IMR-90 (cell line): ENCODE results near the gene TBXAS1. TPM values are rescaled to one million over a fixed set of nuclear protein-coding genes. Genes with fewer than 3 reads are reported as not detected.

ENCODE experiments used
- ATAC-seq: fragments of 200-7000 bp; cut with Tn5 transposase; 2 replicates; pipeline ENCODE4 v1.9.1; 2020; ENCODE audit warnings: low read depth, mild to moderate bottlenecking, moderate library complexity
- BruUV-seq: library from RNA; stranded (reverse); fragments of 400-500 nt; replicated peaks from 2 replicates; lab custom pipeline; 2021; lab: Mats Ljungman, UMichigan
- CTCF ChIA-PET: fragments of 300-600 bp; formaldehyde crosslinking; extraction: SDS; loops from one replicate; lab custom pipeline; 2021; ENCODE audit warnings: antibody characterized with exemption; lab: Yijun Ruan, JAX
- POLR2A ChIA-PET: fragments of 300-600 bp; sonication (Branson Sonifier 250); formaldehyde crosslinking; loops from one replicate; lab custom pipeline; 2022; ENCODE audit warnings: antibody characterized with exemption; ENCODE audit not compliant: unreplicated experiment; lab: Charles Lee
- DNase-seq: peaks from one replicate; pipeline ENCODE4 v3.0.0; 2013
- H2AFZ ChIP-seq: replicated peaks from 2 replicates; pipeline ENCODE3; 2013; ENCODE audit warnings: low read length, mild to moderate bottlenecking; ENCODE audit not compliant: poor library complexity
- H2AK5ac ChIP-seq: 2 replicates; pipeline ENCODE4 v1.6.1; 2013; ENCODE audit warnings: low read depth, low read length, inconsistent platforms
- H2AK9ac ChIP-seq: replicated peaks from 2 replicates; pipeline ENCODE3; 2013; ENCODE audit warnings: mild to moderate bottlenecking, low read depth, low read length, moderate library complexity; ENCODE audit not compliant: poor library complexity
- H2BK120ac ChIP-seq: 2 replicates; pipeline ENCODE4 v1.6.1; 2013; ENCODE audit warnings: low read depth, low read length, inconsistent platforms
- H2BK15ac ChIP-seq: 3 replicates; pipeline ENCODE4 v1.6.1; 2013; ENCODE audit warnings: low read depth, low read length, inconsistent platforms
- H2BK20ac ChIP-seq: 2 replicates; pipeline ENCODE4 v1.6.1; 2013; ENCODE audit warnings: low read depth, mild to moderate bottlenecking, inconsistent platforms, low read length, moderate library complexity
- H2BK5ac ChIP-seq: 2 replicates; pipeline ENCODE4 v1.6.1; 2013; ENCODE audit warnings: mild to moderate bottlenecking, low read depth, low read length, inconsistent platforms; ENCODE audit not compliant: poor library complexity, severe bottlenecking
- H3K14ac ChIP-seq: replicated peaks from 2 replicates; pipeline ENCODE4 v1.6.1; 2013; ENCODE audit warnings: low read depth, low read length, inconsistent platforms
- H3K18ac ChIP-seq: 2 replicates; pipeline ENCODE4 v1.6.1; 2013; ENCODE audit warnings: low read depth, low read length, control low read depth
- H3K23ac ChIP-seq: 2 replicates; pipeline ENCODE4 v1.6.1; 2013; ENCODE audit warnings: low read depth, low read length, inconsistent platforms
- H3K27ac ChIP-seq: 2 replicates; pipeline ENCODE4 v1.5.1; 2013; ENCODE audit warnings: mild to moderate bottlenecking, control low read depth, low read length; ENCODE audit not compliant: insufficient read depth
- H3K27me3 ChIP-seq: 2 replicates; pipeline ENCODE4 v1.6.1; 2013; ENCODE audit warnings: low read length; ENCODE audit not compliant: control insufficient read depth, insufficient read depth
- H3K36me3 ChIP-seq: 2 replicates; pipeline ENCODE4 v1.6.1; 2013; ENCODE audit warnings: low read length, mixed read lengths; ENCODE audit not compliant: control insufficient read depth, insufficient read depth
- H3K4ac ChIP-seq: 2 replicates; pipeline ENCODE4 v1.6.1; 2013; ENCODE audit warnings: low read depth, low read length, inconsistent platforms
- H3K4me1 ChIP-seq: 2 replicates; pipeline ENCODE4 v1.6.1; 2013; ENCODE audit warnings: low read length, mixed read lengths; ENCODE audit not compliant: control insufficient read depth, insufficient read depth
- H3K4me2 ChIP-seq: 2 replicates; pipeline ENCODE4 v1.6.1; 2013; ENCODE audit warnings: low read depth, mild to moderate bottlenecking, control low read depth, low read length, moderate library complexity
- H3K4me3 ChIP-seq: 2 replicates; pipeline ENCODE4 v1.5.1; 2013; ENCODE audit warnings: low read depth, mild to moderate bottlenecking, control low read depth, low read length, moderate library complexity; ENCODE audit not compliant: insufficient read depth
- H3K56ac ChIP-seq: 2 replicates; pipeline ENCODE4 v1.6.1; 2013; ENCODE audit warnings: low read length, inconsistent platforms; ENCODE audit not compliant: insufficient read depth; ENCODE audit errors: extremely low read depth
- H3K79me1 ChIP-seq, 2 experiments: 2 replicates each; pipeline ENCODE4 v1.6.1; 2013; ENCODE audit warnings: low read length in 2 of 2, inconsistent platforms in 1 of 2, low read depth in 1 of 2
- H3K9ac ChIP-seq: 2 replicates; pipeline ENCODE4 v1.6.1; 2013; ENCODE audit warnings: low read depth, low read length, control low read depth
- H3K9me1 ChIP-seq: 2 replicates; pipeline ENCODE4 v1.6.1; 2013; ENCODE audit warnings: low read length, inconsistent platforms; ENCODE audit not compliant: insufficient read depth
- H3K9me3 ChIP-seq: 2 replicates; pipeline ENCODE4 v1.6.1; 2013; ENCODE audit warnings: low read length; ENCODE audit not compliant: control insufficient read depth, insufficient read depth
- H4K20me1 ChIP-seq: 2 replicates; pipeline ENCODE4 v1.6.1; 2013; ENCODE audit warnings: low read length, inconsistent platforms; ENCODE audit not compliant: insufficient read depth
- H4K5ac ChIP-seq: 2 replicates; pipeline ENCODE4 v1.6.1; 2013; ENCODE audit warnings: mild to moderate bottlenecking, low read depth, low read length, control low read depth
- H4K8ac ChIP-seq, 2 experiments: 2 replicates each; pipeline ENCODE4 v1.6.1; 2013; ENCODE audit warnings: low read depth in 2 of 2, low read length in 2 of 2, control low read depth in 1 of 2, inconsistent platforms in 1 of 2
- H4K91ac ChIP-seq: 2 replicates; pipeline ENCODE4 v1.6.1; 2013; ENCODE audit warnings: low read depth, low read length, inconsistent platforms; ENCODE audit not compliant: insufficient read depth
- CEBPB ChIP-seq: IDR thresholded peaks from 2 replicates; pipeline ENCODE4 v1.6.1; 2012; ENCODE audit warnings: low read depth, low read length, improper control_type of control experiment
- CHD1 ChIP-seq: IDR thresholded peaks from 2 replicates; pipeline ENCODE4 v1.6.1; 2012; ENCODE audit warnings: low read depth, low read length, improper control_type of control experiment
- MAZ ChIP-seq: IDR thresholded peaks from 2 replicates; pipeline ENCODE4 v1.6.1; 2012; ENCODE audit warnings: low read depth, mild to moderate bottlenecking, low read length, improper control_type of control experiment, moderate library complexity, borderline replicate concordance
- MXI1 ChIP-seq: IDR thresholded peaks from 2 replicates; pipeline ENCODE4 v1.6.1; 2012; ENCODE audit warnings: low read depth, mild to moderate bottlenecking, low read length, moderate library complexity, borderline replicate concordance
- NFE2L2 ChIP-seq: fragments of 150-350 bp; IDR thresholded peaks from 2 replicates; pipeline ENCODE4 v1.6.1; 2016; ENCODE audit warnings: low read depth, mild to moderate bottlenecking, low read length
- POLR2A ChIP-seq: IDR thresholded peaks from 2 replicates; pipeline ENCODE4 v1.6.1; 2012; ENCODE audit warnings: mild to moderate bottlenecking, low read depth, low read length
- SMC3 ChIP-seq: fragments of 150-350 bp; IDR thresholded peaks from 2 replicates; pipeline ENCODE4 v1.6.1; 2016; ENCODE audit warnings: low read depth, mild to moderate bottlenecking, antibody characterized with exemption, low read length, moderate library complexity
- USF2 ChIP-seq: fragments of 150-350 bp; IDR thresholded peaks from 2 replicates; pipeline ENCODE4 v1.6.1; 2017; ENCODE audit warnings: mild to moderate bottlenecking, antibody characterized with exemption, low read length, low read depth
- WGBS, 2 experiments: methylation state at CpG; one replicate each; pipeline versions ENCODE4 v1.1.5 to v1.1.7; 2013; ENCODE audit warnings: missing lambda C conversion rate in 2 of 2; ENCODE audit not compliant: insufficient read length in 1 of 2; ENCODE audit errors: extremely low coverage in 2 of 2; 5-methylcytosine and 5-hydroxymethylcytosine counted together
- dilution Hi-C: fragments of 300-500 bp; cut with HindIII; formaldehyde crosslinking; loops from one replicate; pipeline ENCODE4 v1.14.3; 2018; ENCODE audit warnings: low sequenced_read_pairs; ENCODE audit not compliant: unreplicated experiment
- in situ Hi-C: fragments of 300-500 bp; cut with MboI; formaldehyde crosslinking; loops from 3 replicates; pipeline ENCODE4 v1.14.3; 2019; ENCODE audit warnings: low sequenced_read_pairs, inconsistent platforms, mixed read lengths
- intact Hi-C: fragments of 100-400 bp; cut with micrococcal nuclease; formaldehyde crosslinking; loops from 2 replicates; pipeline ENCODE4 v1.10.0; 2022
- polyA plus RNA-seq, 3 experiments: library from polyadenylated mRNA; depleted of rRNA; stranded (reverse); fragments of >200 nt; gene quantifications; 2 replicates each; pipeline ENCODE4 v1.2.3, GENCODE V29; 2012; ENCODE audit warnings: low replicate concordance in 1 of 3
- total RNA-seq: library from RNA; depleted of rRNA; stranded (reverse); fragments of >200 nt; gene quantifications from 2 replicates; pipeline ENCODE4 v1.2.3, GENCODE V29; 2012
- TF ChIP-seq, protein P1 (sequence below): conservative IDR thresholded peaks from 2 replicates; pipeline ENCODE4 v1.5.1; 2012; ENCODE audit warnings: mild to moderate bottlenecking, low read depth, low read length, improper control_type of control experiment

Gene TBXAS1
- total and polyA plus RNA-seq, 2 of the 4 experiments (the other 2 are of a cell fraction) = 5.9 to 10.8 TPM

GRCh38 chr7:139924461-139924860 is 95.4 kb downstream of the TBXAS1 start:
- Histone ChIP-seq H3K18ac (no peak overlapping the region), H3K4me2 (no peak overlapping the region), H3K9me1 (no peaks in the 10 kb centered on the region), H3K9me3 (no peaks in the 10 kb centered on the region), H2BK120ac (no peak overlapping the region), H3K56ac (no peak overlapping the region), H4K5ac (no peak overlapping the region), H3K36me3 (no peaks in the 10 kb centered on the region), H2BK15ac (no peak overlapping the region), H3K9ac (no peak overlapping the region), H2AFZ (no peak overlapping the region), H3K14ac (no peak overlapping the region), H3K4me1 (no peaks in the 10 kb centered on the region), H4K91ac (no peak overlapping the region), H2BK20ac (no peak overlapping the region), H2AK5ac (no peak overlapping the region), H2AK9ac (no peak overlapping the region), H4K20me1 (no peaks in the 10 kb centered on the region), H3K4me3 (no peak overlapping the region), H3K27me3 (no peaks in the 10 kb centered on the region), H4K8ac (no peak overlapping the region), H3K27ac (no peak overlapping the region), H3K4ac (no peak overlapping the region), H3K23ac (no peak overlapping the region), H3K79me1 (no peaks in the 10 kb centered on the region), H2BK5ac (no peak overlapping the region)
- ChIA-PET CTCF (interaction anchor here (0.7 kb wide), 1 partner anchor 485 kb away, joined by 4 read pairs; no protein-coding TSS in a partner anchor), POLR2A (no interaction called here)
- ATAC-seq = no peak
- DNase-seq = no peak
- BruUV-seq = no TSS peak
- dilution Hi-C loops = no loop called here
- in situ Hi-C loops = no loop called here
- TF ChIP-seq, protein P1, sequence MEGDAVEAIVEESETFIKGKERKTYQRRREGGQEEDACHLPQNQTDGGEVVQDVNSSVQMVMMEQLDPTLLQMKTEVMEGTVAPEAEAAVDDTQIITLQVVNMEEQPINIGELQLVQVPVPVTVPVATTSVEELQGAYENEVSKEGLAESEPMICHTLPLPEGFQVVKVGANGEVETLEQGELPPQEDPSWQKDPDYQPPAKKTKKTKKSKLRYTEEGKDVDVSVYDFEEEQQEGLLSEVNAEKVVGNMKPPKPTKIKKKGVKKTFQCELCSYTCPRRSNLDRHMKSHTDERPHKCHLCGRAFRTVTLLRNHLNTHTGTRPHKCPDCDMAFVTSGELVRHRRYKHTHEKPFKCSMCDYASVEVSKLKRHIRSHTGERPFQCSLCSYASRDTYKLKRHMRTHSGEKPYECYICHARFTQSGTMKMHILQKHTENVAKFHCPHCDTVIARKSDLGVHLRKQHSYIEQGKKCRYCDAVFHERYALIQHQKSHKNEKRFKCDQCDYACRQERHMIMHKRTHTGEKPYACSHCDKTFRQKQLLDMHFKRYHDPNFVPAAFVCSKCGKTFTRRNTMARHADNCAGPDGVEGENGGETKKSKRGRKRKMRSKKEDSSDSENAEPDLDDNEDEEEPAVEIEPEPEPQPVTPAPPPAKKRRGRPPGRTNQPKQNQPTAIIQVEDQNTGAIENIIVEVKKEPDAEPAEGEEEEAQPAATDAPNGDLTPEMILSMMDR = no peak
- no peak for TF ChIP-seq NFE2L2
- TF ChIP-seq CHD1 = no peak
- TF ChIP-seq POLR2A = no peak
- no peak for TF ChIP-seq USF2
- TF ChIP-seq CEBPB = no peak
- no peak for TF ChIP-seq MXI1
- TF ChIP-seq SMC3 = no peak
- no peak for TF ChIP-seq MAZ
- no CpG with 5 or more reads among the region's 3 CpGs for WGBS, 2 experiments
- intact Hi-C loops = no loop called here
